ENCODE data around the gene ALKBH4.
A peak's percentile ranks its signal among the peaks of the same experiment; 100 is the strongest.

The ALKBH4 gene

DNA sequence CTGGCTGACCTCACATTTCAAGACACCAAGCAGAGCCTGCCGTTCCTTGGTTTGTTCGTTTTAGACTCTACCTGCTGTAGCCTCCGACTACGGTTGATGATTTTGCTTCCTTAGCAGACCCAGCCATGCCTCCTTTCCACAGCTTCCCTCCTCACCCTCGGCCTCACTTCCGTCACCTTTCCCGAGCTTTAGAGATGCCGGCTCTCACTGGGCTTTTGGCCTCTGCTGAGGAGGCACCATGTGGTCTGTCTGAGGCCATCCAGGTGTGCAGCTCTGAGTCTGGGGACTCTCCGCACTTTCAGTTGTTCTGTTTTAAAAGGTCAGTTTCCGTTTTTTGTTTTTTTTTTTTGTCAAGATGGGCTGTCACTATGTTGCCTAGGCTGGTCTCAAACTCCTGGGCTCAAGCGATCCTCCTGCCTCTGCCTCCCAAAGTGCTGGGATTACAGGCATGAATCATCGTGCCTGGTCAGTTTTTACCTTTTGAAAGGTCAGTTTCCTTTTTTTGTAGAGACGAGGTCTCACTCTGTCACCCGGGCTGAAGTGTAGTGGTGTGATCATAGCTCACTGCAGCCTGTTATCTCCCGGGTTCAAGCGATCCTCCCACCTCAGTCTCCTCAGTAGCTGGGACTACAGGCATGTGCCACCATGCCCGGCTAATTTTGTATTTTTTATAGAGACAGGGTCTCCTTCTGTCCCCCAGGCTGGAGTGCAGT, 19.5 kb downstream of the ALKBH4 start:
- H3K36me3 ChIP-seq (ENCODE audit: control insufficient read depth, insufficient read depth, low read length) = peaks cover 27% of the 10 kb centered on the region
- H3K4me3 ChIP-seq (ENCODE audit: insufficient read depth, low read depth, low read length, poor library complexity, severe bottlenecking) = no peak overlapping the region
- no peaks in the 10 kb centered on the region for H3K4me1 ChIP-seq (ENCODE audit: control insufficient read depth, insufficient read depth, low read length, poor library complexity, severe bottlenecking)

DNA sequence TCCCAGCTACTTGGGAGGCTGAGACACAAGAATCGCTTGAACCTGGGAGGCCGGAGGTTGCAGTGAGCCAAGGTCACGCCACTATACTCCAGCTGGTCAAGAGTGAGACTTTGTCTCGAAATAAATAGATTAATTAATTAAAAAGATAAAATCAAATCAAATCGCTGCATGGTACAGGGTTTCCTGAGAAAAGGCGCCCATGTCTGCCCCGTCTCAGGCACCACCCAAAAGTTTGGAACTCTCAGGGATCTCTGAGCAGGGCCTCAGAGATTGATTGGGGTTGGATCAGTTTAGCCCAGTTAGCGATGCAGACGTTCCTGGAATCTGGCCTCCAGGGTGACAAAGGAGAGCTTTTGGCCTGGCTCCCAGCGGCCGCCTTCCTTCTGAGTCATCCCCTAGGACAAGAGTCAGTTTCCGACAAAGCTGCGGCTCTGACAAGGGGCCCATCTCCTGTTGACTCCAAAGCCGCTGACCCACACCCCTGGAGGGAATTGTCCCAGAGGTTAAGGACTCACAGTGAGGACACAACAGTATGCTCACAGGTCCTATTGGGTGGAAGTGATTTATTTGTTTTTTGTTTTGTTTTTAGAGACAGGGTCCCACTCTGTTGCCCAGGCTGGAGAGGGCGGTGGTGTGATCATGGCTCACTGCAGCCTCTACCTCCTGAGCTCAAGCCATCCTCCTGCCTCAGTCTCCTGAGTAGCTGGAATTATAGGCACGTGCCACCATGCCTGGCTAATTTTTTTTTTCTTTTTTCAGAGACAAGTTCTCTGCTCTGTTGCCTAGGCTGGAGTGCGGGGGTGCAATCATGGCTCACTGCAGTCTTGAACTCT, 24.5 kb downstream of the ALKBH4 start:
- DNase-seq = no peak
- Histone ChIP-seq H3K27ac (ENCODE audit: insufficient read depth, low read length, poor library complexity, severe bottlenecking) (no peak overlapping the region), H3K9me3 (ENCODE audit: control insufficient read depth, low read length) (no peaks in the 10 kb centered on the region), H3K4me3 (ENCODE audit: insufficient read depth, low read depth, low read length, poor library complexity, severe bottlenecking) (no peak overlapping the region), H3K27me3 (replicated peaks; ENCODE audit: control insufficient read depth, insufficient read depth, low read length, poor library complexity, severe bottlenecking) (no peaks in the 10 kb centered on the region), H3K4me1 (ENCODE audit: control insufficient read depth, insufficient read depth, low read length, poor library complexity, severe bottlenecking) (no peaks in the 10 kb centered on the region), H3K36me3 (ENCODE audit: control insufficient read depth, insufficient read depth, low read length) (peaks cover 22% of the 10 kb centered on the region)

More for the DNA sequence above, 19.5 kb downstream of the ALKBH4 start:
- H3K27ac ChIP-seq (ENCODE audit: insufficient read depth, low read length, poor library complexity, severe bottlenecking) = no peak overlapping the region
- no peak for DNase-seq
- H3K9me3 ChIP-seq (ENCODE audit: control insufficient read depth, low read length) = no peaks in the 10 kb centered on the region
- no peaks in the 10 kb centered on the region for H3K27me3 ChIP-seq (replicated peaks; ENCODE audit: control insufficient read depth, insufficient read depth, low read length, poor library complexity, severe bottlenecking)

DNA sequence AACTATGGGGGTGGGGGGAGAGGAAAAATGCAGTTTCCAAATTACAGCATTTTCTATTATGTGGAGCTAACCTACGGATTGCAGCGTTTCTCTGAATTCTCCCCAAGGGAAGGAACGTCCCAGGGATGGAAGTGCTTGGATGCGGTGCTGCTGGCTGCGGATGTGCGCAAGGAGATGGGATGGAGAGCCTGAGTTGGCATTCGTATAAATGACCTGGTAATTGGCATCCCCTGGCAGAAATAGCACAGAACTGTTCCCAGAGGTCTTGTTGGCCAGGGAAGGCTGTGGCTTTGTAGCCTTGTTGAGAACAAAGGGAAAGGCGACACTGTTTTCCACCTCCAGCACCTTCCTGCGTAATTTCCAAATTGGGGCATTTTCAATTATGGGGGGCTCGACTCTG, 28.5 kb downstream of the ALKBH4 start:
- H3K27me3 ChIP-seq (replicated peaks; ENCODE audit: control insufficient read depth, insufficient read depth, low read length, poor library complexity, severe bottlenecking) = no peaks in the 10 kb centered on the region
- peaks cover 32% of the 10 kb centered on the region for H3K4me1 ChIP-seq (ENCODE audit: control insufficient read depth, insufficient read depth, low read length, poor library complexity, severe bottlenecking)
- H3K36me3 ChIP-seq (ENCODE audit: control insufficient read depth, insufficient read depth, low read length) = peaks cover 15% of the 10 kb centered on the region
- no peaks in the 10 kb centered on the region for H3K9me3 ChIP-seq (ENCODE audit: control insufficient read depth, low read length)
- no peak for DNase-seq
- no peak overlapping the region for H3K27ac ChIP-seq (ENCODE audit: insufficient read depth, low read length, poor library complexity, severe bottlenecking)
- H3K4me3 ChIP-seq (ENCODE audit: insufficient read depth, low read depth, low read length, poor library complexity, severe bottlenecking) = no peak overlapping the region

DNA sequence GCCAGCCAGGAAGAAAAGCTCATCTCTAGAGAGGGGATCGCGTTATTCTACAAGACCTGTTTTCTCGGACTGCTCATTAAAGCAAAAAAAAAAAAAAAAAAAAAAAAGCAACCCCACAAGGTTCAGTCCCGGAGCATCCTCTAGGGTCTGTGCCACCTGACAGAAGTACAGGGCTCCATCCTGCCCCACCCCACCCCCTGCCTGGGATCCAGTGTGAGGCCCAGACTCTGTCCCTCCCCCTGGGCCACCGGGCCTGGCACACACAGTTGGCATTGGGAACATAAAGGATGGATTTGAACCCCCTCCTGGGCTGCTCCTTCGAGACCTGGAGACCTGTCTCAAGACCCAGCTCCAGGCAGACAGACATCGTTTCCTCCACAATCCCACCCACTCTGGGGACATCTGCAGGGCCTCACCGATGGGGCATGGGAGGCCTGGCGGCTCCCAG, 30.6 kb downstream of the ALKBH4 start:
- Histone ChIP-seq H3K36me3 (ENCODE audit: control insufficient read depth, insufficient read depth, low read length) (peaks cover 7% of the 10 kb centered on the region), H3K27me3 (replicated peaks; ENCODE audit: control insufficient read depth, insufficient read depth, low read length, poor library complexity, severe bottlenecking) (no peaks in the 10 kb centered on the region), H3K9me3 (ENCODE audit: control insufficient read depth, low read length) (no peaks in the 10 kb centered on the region), H3K27ac (ENCODE audit: insufficient read depth, low read length, poor library complexity, severe bottlenecking) (peak overlapping the region; percentile 95), H3K4me1 (ENCODE audit: control insufficient read depth, insufficient read depth, low read length, poor library complexity, severe bottlenecking) (peaks cover 48% of the 10 kb centered on the region), H3K4me3 (ENCODE audit: insufficient read depth, low read depth, low read length, poor library complexity, severe bottlenecking) (peak overlapping the region; percentile 88)
- DNase-seq = peak in 1 of 3 donors; percentile 25

DNA sequence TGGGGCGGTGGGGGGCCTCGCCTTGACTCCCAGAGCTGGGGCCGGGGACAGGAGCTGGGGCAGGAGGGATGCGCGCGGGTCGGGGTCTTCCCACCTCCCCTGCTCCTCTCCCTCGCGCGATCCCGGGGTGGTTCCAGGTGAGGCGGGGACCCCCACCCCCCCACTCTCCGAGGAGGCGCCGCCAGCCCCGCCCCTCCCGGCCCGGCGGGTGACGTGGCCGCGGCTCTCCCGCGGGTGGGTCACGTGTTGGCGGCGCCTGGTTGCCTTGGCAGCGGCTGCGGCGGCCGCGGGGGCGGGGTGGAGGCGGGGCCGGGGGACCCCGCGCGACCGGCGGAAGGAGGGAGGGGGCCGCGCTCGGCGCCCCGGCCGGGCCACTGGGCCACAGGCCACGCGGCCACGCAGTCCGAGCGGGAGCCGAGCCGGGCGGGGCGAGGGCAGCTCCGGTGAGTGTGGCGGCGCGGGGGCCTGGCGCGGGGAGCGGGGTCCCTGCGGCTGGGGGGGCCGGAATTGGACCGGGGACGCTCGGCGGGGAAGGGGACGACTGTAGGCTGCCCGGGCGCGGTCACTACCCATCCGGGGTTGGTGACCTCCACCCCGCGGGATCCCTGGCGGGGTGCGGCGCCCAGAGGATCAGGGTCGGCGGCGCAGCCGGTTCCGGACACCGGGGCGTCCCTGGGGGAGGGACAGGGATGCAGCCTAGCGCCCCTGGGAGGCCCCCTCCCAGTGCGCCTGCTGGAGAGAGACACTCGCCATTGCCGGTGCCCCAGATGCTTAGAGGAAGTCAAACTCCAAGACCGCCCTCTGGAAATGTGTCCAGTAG, 31.2 kb downstream of the ALKBH4 start, which contains the start of gene ORAI2:
TSS of gene ORAI2 (plus strand) at position 357 of the 820 bp plus-strand sequence. CDS start 5,382 bp downstream, outside the sequence.
- peaks cover 4% of the 10 kb centered on the region for H3K36me3 ChIP-seq (ENCODE audit: control insufficient read depth, insufficient read depth, low read length)
- no peaks in the 10 kb centered on the region for H3K9me3 ChIP-seq (ENCODE audit: control insufficient read depth, low read length)
- peaks cover 53% of the 10 kb centered on the region for H3K4me1 ChIP-seq (ENCODE audit: control insufficient read depth, insufficient read depth, low read length, poor library complexity, severe bottlenecking)
- peak within 1 kb of the TSS; percentile 88 for H3K4me3 ChIP-seq (ENCODE audit: insufficient read depth, low read depth, low read length, poor library complexity, severe bottlenecking)
- peak within 1 kb of the TSS; percentile 95 for H3K27ac ChIP-seq (ENCODE audit: insufficient read depth, low read length, poor library complexity, severe bottlenecking)
- no peaks in the 10 kb centered on the region for H3K27me3 ChIP-seq (replicated peaks; ENCODE audit: control insufficient read depth, insufficient read depth, low read length, poor library complexity, severe bottlenecking)
- peak; percentile 79 to 85 (median 83) for DNase-seq

DNA sequence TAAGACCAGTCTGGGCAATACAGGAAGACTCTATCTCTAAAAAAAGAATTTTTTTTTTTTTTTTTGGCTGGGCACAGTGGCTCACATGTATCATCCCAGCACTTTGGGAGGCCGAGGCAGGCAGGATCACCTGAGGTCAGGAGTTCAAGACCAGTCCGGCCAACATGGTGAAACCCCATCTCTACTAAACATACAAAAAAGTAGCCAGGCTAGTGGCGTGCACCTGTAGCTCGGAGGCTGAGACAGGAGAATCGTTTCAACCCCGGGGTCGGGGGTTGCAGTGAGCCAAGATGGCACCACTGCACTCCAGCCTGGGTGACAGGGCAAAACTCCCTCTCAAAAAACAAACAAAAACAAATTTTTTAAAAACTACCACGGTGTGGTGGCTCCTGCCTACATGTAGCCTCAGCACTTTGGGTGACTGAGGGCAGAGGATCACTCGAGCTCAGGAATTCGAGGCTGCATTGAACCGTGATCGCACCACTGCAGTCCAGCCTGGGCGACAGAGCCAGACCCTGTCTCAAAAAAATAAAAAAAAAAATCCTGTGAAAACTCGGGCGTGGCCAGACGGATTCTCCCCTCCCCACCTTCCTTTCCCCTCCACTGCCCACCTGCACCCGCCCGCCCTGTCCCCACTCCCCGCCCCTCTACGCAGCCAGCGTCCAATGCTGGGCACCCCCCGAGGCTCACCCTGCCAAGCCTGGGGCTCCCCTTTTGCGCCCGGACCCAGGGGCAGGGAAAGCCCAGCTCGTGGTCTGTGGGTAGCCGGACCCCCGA, 32.0 kb downstream of the ALKBH4 start:
- Histone ChIP-seq H3K36me3 (ENCODE audit: control insufficient read depth, insufficient read depth, low read length) (peaks cover 1% of the 10 kb centered on the region), H3K9me3 (ENCODE audit: control insufficient read depth, low read length) (no peaks in the 10 kb centered on the region), H3K4me3 (ENCODE audit: insufficient read depth, low read depth, low read length, poor library complexity, severe bottlenecking) (peak overlapping the region; percentile 48), H3K27me3 (replicated peaks; ENCODE audit: control insufficient read depth, insufficient read depth, low read length, poor library complexity, severe bottlenecking) (no peaks in the 10 kb centered on the region), H3K4me1 (ENCODE audit: control insufficient read depth, insufficient read depth, low read length, poor library complexity, severe bottlenecking) (peaks cover 58% of the 10 kb centered on the region), H3K27ac (ENCODE audit: insufficient read depth, low read length, poor library complexity, severe bottlenecking) (peak overlapping the region; percentile 95)
- no peak for DNase-seq

DNA sequence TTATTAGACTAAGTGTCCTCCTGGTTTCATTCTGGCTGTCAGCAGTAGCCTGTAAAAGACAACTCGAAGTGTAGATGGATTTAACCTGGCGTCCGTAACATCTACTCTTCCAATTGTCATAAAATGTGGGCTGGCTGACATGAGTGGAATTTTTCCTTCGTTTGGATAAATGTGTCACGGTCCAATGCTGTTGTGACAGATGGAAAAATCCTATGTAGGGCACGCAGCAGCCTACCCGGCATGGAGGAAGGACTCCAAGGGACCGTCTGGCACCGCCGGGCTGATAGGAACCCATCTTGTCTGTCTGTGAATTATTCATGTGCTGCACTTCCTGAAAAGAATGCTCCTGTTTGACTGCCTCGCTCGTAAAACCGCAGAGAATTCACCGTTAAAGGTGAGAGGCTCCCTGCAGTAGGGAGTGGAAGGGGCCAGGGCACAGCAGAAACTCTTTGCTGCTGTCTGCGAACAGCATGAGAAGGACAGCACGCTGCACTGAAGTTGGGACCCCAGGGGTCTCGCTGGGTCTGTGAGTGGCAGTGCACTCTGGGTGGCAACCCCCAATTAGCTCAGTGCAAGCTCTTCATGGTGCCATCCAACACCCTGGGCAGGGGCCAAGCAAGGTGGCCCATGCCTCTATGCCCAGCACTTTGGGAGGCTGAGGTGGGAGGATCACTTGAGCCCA, 32.9 kb downstream of the ALKBH4 start:
- Histone ChIP-seq H3K4me3 (ENCODE audit: insufficient read depth, low read depth, low read length, poor library complexity, severe bottlenecking) (peak overlapping the region; percentile 6), H3K4me1 (ENCODE audit: control insufficient read depth, insufficient read depth, low read length, poor library complexity, severe bottlenecking) (peaks cover 67% of the 10 kb centered on the region), H3K27me3 (replicated peaks; ENCODE audit: control insufficient read depth, insufficient read depth, low read length, poor library complexity, severe bottlenecking) (no peaks in the 10 kb centered on the region), H3K36me3 (ENCODE audit: control insufficient read depth, insufficient read depth, low read length) (no peaks in the 10 kb centered on the region), H3K27ac (ENCODE audit: insufficient read depth, low read length, poor library complexity, severe bottlenecking) (peak overlapping the region; percentile 95), H3K9me3 (ENCODE audit: control insufficient read depth, low read length) (no peaks in the 10 kb centered on the region)
- peak; percentile 69 to 77 (median 69) for DNase-seq

DNA sequence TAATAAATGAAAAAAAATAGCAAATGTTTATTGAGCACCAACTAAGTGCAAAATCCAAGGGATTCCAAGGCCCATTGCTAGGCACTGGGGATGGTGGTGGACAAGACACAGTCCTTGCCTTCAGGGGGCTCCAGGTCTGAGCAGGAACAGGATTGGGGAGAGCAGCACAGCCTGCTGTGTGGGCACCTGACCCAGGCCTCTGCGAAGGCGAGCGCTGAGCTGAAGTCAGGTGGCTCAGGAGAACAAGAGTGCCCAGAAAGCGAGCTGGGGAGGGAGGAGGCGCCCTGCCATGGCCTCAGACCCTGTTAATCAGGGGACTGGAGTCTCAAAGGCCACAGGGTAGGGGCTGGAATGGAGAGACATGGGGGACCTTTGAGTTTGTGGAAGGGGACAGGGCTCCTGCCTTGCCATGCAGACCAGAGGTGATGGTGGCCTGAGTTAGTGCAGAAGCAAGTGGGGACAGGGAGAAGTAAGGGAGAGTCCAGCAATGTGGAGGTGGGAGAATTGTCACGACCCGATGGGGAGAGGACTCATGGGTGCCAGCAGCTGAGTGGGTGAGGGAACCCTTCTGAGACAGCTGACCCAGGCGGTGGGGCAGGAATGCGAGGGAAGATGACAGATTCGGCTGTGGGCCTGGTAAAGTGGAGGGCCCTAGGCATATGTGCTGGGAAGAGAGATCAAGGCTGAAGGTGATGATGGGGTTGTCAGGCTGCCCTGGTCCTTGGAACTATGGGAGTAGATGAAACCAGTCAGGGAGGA, 35.3 kb downstream of the ALKBH4 start:
- Histone ChIP-seq H3K9me3 (ENCODE audit: control insufficient read depth, low read length) (no peaks in the 10 kb centered on the region), H3K27me3 (replicated peaks; ENCODE audit: control insufficient read depth, insufficient read depth, low read length, poor library complexity, severe bottlenecking) (no peaks in the 10 kb centered on the region), H3K4me3 (ENCODE audit: insufficient read depth, low read depth, low read length, poor library complexity, severe bottlenecking) (no peak overlapping the region), H3K36me3 (ENCODE audit: control insufficient read depth, insufficient read depth, low read length) (no peaks in the 10 kb centered on the region), H3K27ac (ENCODE audit: insufficient read depth, low read length, poor library complexity, severe bottlenecking) (peak overlapping the region; percentile 37), H3K4me1 (ENCODE audit: control insufficient read depth, insufficient read depth, low read length, poor library complexity, severe bottlenecking) (peaks cover 81% of the 10 kb centered on the region)
- DNase-seq = no peak
